Kidney (tissue), 14 donors: ENCODE data around the gene PSMB9. TPM values are rescaled to one million over a fixed set of nuclear protein-coding genes. Genes with fewer than 3 reads are reported as not detected.

ENCODE experiments used
- DNase-seq, 5 donors: peaks; one replicate each; pipeline ENCODE4 v3.0.0-alpha.2; 2013 to 2020
- FAIRE-seq: peaks from 2 replicates; lab custom pipeline; 2012; peaks lifted over from hg19 to GRCh38; lab: Jason Lieb, UNC
- H3K27ac ChIP-seq, 2 donors: one replicate each; pipeline ENCODE4 v1.7.0; 2013; ENCODE audit warnings: low read depth in 2 of 2, low read length in 2 of 2, inconsistent platforms in 1 of 2
- H3K27me3 ChIP-seq: one replicate; pipeline ENCODE4 v1.7.1; 2013; ENCODE audit warnings: low read length, inconsistent platforms; ENCODE audit not compliant: control insufficient read depth, insufficient read depth
- H3K36me3 ChIP-seq, 3 donors: one replicate each; pipeline versions ENCODE4 v1.7.0 to v1.7.1; 2013; ENCODE audit warnings: low read length in 3 of 3, control low read depth in 1 of 3, inconsistent platforms in 1 of 3; ENCODE audit not compliant: insufficient read depth in 3 of 3, control insufficient read depth in 2 of 3
- H3K4me1 ChIP-seq, 3 donors: one replicate each; pipeline versions ENCODE4 v1.7.0 to v1.7.1; 2013; ENCODE audit warnings: low read length in 3 of 3, inconsistent platforms in 1 of 3, low read depth in 1 of 3; ENCODE audit not compliant: control insufficient read depth in 2 of 3, insufficient read depth in 2 of 3
- H3K4me3 ChIP-seq, 3 donors: one replicate each; pipeline versions ENCODE4 v1.7.0 to v1.8.1; 2013; ENCODE audit warnings: low read length in 3 of 3, control low read depth in 1 of 3, inconsistent platforms in 1 of 3
- H3K9ac ChIP-seq, 3 donors: one replicate each; pipeline versions ENCODE4 v1.7.0 to v1.7.1; 2013; ENCODE audit warnings: low read length in 3 of 3, control low read depth in 1 of 3, inconsistent platforms in 1 of 3
- H3K9me3 ChIP-seq, 3 donors: one replicate each; pipeline versions ENCODE4 v1.7.0 to v1.7.1; 2013; ENCODE audit warnings: low read length in 3 of 3, control low read depth in 1 of 3, inconsistent platforms in 1 of 3; ENCODE audit not compliant: control insufficient read depth in 2 of 3, insufficient read depth in 1 of 3
- intact Hi-C: fragments of 100-400 bp; cut with DNase I; formaldehyde crosslinking; loops from one replicate; pipeline ENCODE4 v1.11.1; 2022
- polyA plus RNA-seq: library from polyadenylated mRNA; stranded (reverse); fragments of 350-450 nt; fragmentation: Illumina TruSeq; extraction: RNeasy Lipid Tissue Mini Kit (QIAGEN cat#74804); gene quantifications from one replicate; pipeline ENCODE4 v1.2.3, GENCODE V29; 2014; ENCODE audit warnings: low read depth, low replicate concordance; ENCODE audit not compliant: insufficient read depth
- total RNA-seq: library from RNA; stranded (reverse); fragmentation: NEBNext Ultra II Directional; extraction: Animal tissue kit (Norgen Biotek cat#: 25700); gene quantifications from one replicate; pipeline ENCODE4 v1.2.1, GENCODE V29; 2021
- TF ChIP-seq, protein P1 (sequence below): IDR thresholded peaks from 3 replicates; pipeline ENCODE4 v1.5.1; 2012; ENCODE audit warnings: mild to moderate bottlenecking, moderate library complexity, borderline replicate concordance; ENCODE audit not compliant: insufficient read depth; ENCODE audit errors: extremely low read depth
- donor health status: control.
- donor health status: control.
- donor health status: control.
- donor health status: control.
- donor health status: control.
- donor health status: DM: yes; HTN: yes; CAD: no.
- donor health status: Normal renal cell carcinoma (clear cell type).

Gene PSMB9
- total and polyA plus RNA-seq, 2 donors from 2014 or later, result 52.8 to 56.6 TPM

DNA sequence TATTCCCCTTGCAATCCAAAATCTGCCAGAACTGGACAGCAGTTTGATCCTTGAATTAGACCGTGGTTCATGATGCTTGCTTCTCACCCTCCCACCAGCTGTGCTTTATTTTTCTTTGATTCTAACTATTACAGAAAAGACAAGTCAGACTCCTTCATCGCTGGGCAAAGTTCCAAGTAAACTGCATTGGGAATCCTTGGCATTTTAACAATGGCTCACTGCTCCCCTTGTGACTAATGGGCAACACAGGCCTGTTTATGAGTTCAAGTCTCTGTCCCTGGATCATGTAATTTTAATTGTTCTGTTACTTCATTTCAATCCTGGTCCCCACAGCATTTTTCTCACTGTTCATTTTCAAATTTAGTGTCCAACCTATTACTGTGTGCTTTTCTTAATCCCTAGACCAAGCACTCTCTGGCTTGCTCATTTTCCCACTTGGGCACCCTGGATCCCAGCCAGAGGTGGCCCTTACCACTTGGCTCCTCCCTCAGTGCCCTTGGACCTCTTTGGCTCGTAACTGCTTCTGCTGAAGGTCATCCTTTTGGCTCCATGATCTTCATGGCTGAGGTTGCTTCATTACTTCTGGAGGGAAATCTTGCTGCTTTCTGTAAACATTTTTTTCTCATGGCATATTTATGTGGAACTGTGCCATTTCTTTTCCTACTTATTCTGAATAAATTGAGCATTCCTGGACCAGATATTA lies 32.8 kb downstream of the PSMB9 start:
- no peaks in the 10 kb centered on the region for H3K9me3 ChIP-seq
- H3K4me3 ChIP-seq, result no peak overlapping the region
- DNase-seq (peak in 2 of 5 donors; percentile 55 to 71), FAIRE-seq (no peak)
- H3K9ac ChIP-seq, result no peak overlapping the region
- peaks cover 0 to 4% (median 2%) of the 10 kb centered on the region in 3 donors for H3K4me1 ChIP-seq
- intact Hi-C loops, result no loop called here
- TF ChIP-seq, protein P1, sequence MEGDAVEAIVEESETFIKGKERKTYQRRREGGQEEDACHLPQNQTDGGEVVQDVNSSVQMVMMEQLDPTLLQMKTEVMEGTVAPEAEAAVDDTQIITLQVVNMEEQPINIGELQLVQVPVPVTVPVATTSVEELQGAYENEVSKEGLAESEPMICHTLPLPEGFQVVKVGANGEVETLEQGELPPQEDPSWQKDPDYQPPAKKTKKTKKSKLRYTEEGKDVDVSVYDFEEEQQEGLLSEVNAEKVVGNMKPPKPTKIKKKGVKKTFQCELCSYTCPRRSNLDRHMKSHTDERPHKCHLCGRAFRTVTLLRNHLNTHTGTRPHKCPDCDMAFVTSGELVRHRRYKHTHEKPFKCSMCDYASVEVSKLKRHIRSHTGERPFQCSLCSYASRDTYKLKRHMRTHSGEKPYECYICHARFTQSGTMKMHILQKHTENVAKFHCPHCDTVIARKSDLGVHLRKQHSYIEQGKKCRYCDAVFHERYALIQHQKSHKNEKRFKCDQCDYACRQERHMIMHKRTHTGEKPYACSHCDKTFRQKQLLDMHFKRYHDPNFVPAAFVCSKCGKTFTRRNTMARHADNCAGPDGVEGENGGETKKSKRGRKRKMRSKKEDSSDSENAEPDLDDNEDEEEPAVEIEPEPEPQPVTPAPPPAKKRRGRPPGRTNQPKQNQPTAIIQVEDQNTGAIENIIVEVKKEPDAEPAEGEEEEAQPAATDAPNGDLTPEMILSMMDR, result no peak
- H3K36me3 ChIP-seq, result no peaks in the 10 kb centered on the region
- H3K27ac ChIP-seq, result peak overlapping the region in 1 of 2 donors; percentile 5
- no peaks in the 10 kb centered on the region for H3K27me3 ChIP-seq

DNA sequence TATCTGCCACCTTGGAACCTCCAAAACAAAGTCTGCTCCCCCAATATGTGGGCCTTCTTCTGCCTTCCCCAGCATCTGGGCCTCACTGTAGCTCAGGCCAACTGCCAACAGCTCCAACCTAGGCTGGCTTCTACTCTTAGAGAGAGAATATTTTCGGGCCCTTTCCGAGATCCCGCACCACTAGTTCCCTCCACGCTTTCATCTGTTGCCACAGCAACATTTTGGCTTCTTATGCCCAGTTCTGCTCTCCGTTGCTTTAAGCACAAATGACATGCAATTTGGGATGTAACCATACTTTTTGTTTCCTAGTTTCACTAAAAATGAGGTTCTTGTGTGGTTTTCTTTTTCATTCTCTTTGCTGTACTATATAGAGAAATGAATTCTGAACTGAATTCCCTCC lies 33.6 kb downstream of the PSMB9 start:
- Histone ChIP-seq H3K9me3 (no peaks in the 10 kb centered on the region), H3K4me3 (no peak overlapping the region), H3K4me1 (peaks cover 0 to 4% (median 2%) of the 10 kb centered on the region in 3 donors), H3K27ac (no peak overlapping the region), H3K27me3 (no peaks in the 10 kb centered on the region), H3K36me3 (no peaks in the 10 kb centered on the region), H3K9ac (no peak overlapping the region)
- DNase-seq (no peak), FAIRE-seq (no peak)
- TF ChIP-seq, protein P1, result no peak
- intact Hi-C loops, result no loop called here

DNA sequence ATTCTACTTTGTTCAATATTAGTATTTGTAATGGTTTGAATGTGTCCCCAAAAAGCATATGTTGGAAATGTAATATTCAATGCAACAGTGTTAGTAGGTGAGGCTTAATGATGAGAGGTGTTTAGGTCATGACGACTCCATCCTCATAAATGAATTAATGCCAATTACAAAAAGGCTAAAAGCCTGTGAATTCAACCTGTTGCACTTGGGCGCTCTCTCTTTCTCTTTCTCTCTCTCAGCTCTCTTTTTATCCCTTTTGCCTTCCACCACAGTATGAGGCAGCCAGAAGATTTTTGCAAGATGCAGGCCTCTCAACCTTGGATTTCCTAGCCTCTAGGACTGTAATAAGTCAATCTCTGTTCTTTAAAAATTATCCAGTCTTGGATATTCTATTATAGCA lies 34.6 kb downstream of the PSMB9 start:
- Histone ChIP-seq H3K4me1 (peaks cover 0 to 4% (median 2%) of the 10 kb centered on the region in 3 donors), H3K9me3 (no peaks in the 10 kb centered on the region), H3K36me3 (no peaks in the 10 kb centered on the region), H3K4me3 (no peak overlapping the region), H3K27ac (no peak overlapping the region), H3K9ac (no peak overlapping the region), H3K27me3 (no peaks in the 10 kb centered on the region)
- FAIRE-seq, result no peak
- intact Hi-C loops, result no loop called here
- DNase-seq, result no peak
- TF ChIP-seq, protein P1, result no peak

DNA sequence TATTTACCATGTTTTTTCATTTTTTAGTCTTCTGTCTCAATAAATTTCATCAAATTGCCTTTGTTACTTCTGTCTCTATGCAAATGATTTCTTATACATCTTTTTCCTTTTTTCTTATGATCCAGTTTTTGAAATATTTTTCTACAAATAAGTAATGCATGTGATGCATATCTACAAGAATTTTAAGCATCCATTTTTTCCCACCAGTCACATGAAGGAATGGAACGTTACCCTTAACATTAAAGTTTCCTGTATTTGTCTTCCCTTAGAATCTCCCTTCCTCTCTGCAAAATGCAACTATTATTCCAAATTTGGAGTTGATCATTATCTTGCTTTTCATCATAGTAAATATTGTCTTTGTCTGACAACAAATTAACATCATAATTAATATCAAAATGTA lies 35.5 kb downstream of the PSMB9 start:
- no peak overlapping the region for H3K9ac ChIP-seq
- no peak for FAIRE-seq
- no peak overlapping the region for H3K4me3 ChIP-seq
- H3K27me3 ChIP-seq, result no peaks in the 10 kb centered on the region
- H3K27ac ChIP-seq, result no peak overlapping the region
- no peak for DNase-seq
- TF ChIP-seq, protein P1, result no peak
- no peaks in the 10 kb centered on the region for H3K36me3 ChIP-seq
- intact Hi-C loops, result no loop called here
- H3K4me1 ChIP-seq, result peaks cover 0 to 4% (median 2%) of the 10 kb centered on the region in 3 donors
- H3K9me3 ChIP-seq, result no peaks in the 10 kb centered on the region
